Liver (tissue), 9 donors: ENCODE results near the gene ATP13A5. TPM values are rescaled to one million over a fixed set of nuclear protein-coding genes. Genes with fewer than 3 reads are reported as not detected.

Experiments used
- DNase-seq: peaks from one replicate; pipeline ENCODE4 v3.0.0-alpha.2; 2017; ENCODE audit warnings: low spot score
- H3K27ac ChIP-seq, 2 donors: one replicate each; pipeline ENCODE4 v1.7.0; 2013; ENCODE audit warnings: inconsistent platforms in 2 of 2, low read length in 2 of 2, control low read depth in 1 of 2, low read depth in 1 of 2, mild to moderate bottlenecking in 1 of 2
- H3K27me3 ChIP-seq, 4 donors: one replicate each; pipeline versions ENCODE4 v1.6.1 to v1.7.0; 2013; ENCODE audit warnings: low read length in 3 of 4, inconsistent platforms in 1 of 4, mild to moderate bottlenecking in 1 of 4, moderate library complexity in 1 of 4; ENCODE audit not compliant: control insufficient read depth in 4 of 4, insufficient read depth in 4 of 4
- H3K36me3 ChIP-seq, 4 donors: one replicate each; pipeline versions ENCODE4 v1.6.1 to v1.7.0; 2013; ENCODE audit warnings: low read length in 3 of 4, mild to moderate bottlenecking in 3 of 4, low read depth in 1 of 4, moderate library complexity in 1 of 4; ENCODE audit not compliant: control insufficient read depth in 4 of 4, insufficient read depth in 3 of 4
- H3K4me1 ChIP-seq, 4 donors: one replicate each; pipeline versions ENCODE4 v1.6.1 to v1.7.0; 2013; ENCODE audit warnings: low read length in 3 of 4, mild to moderate bottlenecking in 3 of 4, moderate library complexity in 1 of 4; ENCODE audit not compliant: control insufficient read depth in 4 of 4, insufficient read depth in 4 of 4
- H3K4me3 ChIP-seq, 3 donors: one replicate each; pipeline versions ENCODE4 v1.6.1 to v1.7.0; 2013; ENCODE audit warnings: low read length in 3 of 3, control low read depth in 1 of 3, low read depth in 1 of 3, mild to moderate bottlenecking in 1 of 3
- H3K9ac ChIP-seq, 2 donors: one replicate each; pipeline ENCODE4 v1.7.0; 2013; ENCODE audit warnings: low read length in 2 of 2, mild to moderate bottlenecking in 2 of 2, moderate library complexity in 2 of 2, control low read depth in 1 of 2, low read depth in 1 of 2
- H3K9me3 ChIP-seq, 4 donors: one replicate each; pipeline versions ENCODE4 v1.6.1 to v1.7.0; 2013; ENCODE audit warnings: low read length in 3 of 4; ENCODE audit not compliant: control insufficient read depth in 4 of 4
- FOXA1 ChIP-seq: IDR thresholded peaks from 2 replicates; pipeline ENCODE4 v1.6.1; 2016; ENCODE audit warnings: antibody characterized with exemption
- FOXA2 ChIP-seq: IDR thresholded peaks from 2 replicates; pipeline ENCODE4 v1.6.1; 2016; ENCODE audit warnings: antibody characterized with exemption
- HNF4A ChIP-seq, 2 donors: conservative IDR thresholded peaks; 2 replicates each; pipeline ENCODE4 v1.6.1; 2016; ENCODE audit warnings: antibody characterized with exemption in 2 of 2, mild to moderate bottlenecking in 2 of 2
- JUND ChIP-seq, 2 donors: IDR thresholded peaks; 2 replicates each; pipeline ENCODE4 v1.6.1; 2016; ENCODE audit warnings: antibody characterized with exemption in 2 of 2
- REST ChIP-seq: IDR thresholded peaks from 2 replicates; pipeline ENCODE4 v1.6.1; 2016; ENCODE audit warnings: antibody characterized with exemption, mild to moderate bottlenecking
- RXRA ChIP-seq, 2 donors: IDR thresholded peaks; 2 replicates each; pipeline ENCODE4 v1.6.1; 2017 to 2018; ENCODE audit warnings: antibody characterized with exemption in 2 of 2, mild to moderate bottlenecking in 1 of 2
- SP1 ChIP-seq: IDR thresholded peaks from 2 replicates; pipeline ENCODE4 v1.6.1; 2018; ENCODE audit warnings: antibody characterized with exemption, mild to moderate bottlenecking
- YY1 ChIP-seq: IDR thresholded peaks from 2 replicates; pipeline ENCODE4 v1.6.1; 2016; ENCODE audit warnings: antibody characterized with exemption, mild to moderate bottlenecking
- WGBS: extraction: QIAGEN DNeasy Blood & Tissue Kit; methylation state at CpG from one replicate; pipeline ENCODE4 v1.1.7; 2013; 5-methylcytosine and 5-hydroxymethylcytosine counted together
- polyA plus RNA-seq, 2 donors: library from polyadenylated mRNA; stranded (reverse) in 1 of 2; unstranded in 1 of 2; fragments of 200-250 nt in 1 of 2; fragments of >200 nt in 1 of 2; fragmentation: Nextera tagmentation in 1 of 2; extraction: Ambion mirVana in 1 of 2; gene quantifications; one replicate each; pipeline versions ENCODE4 v1.2.1 to v1.2.3, GENCODE V29; 2013 to 2015
- total RNA-seq, 2 donors: library from RNA; depleted of rRNA; stranded (reverse); fragments of >200 nt; gene quantifications; one replicate each; pipeline ENCODE4 v1.2.3, GENCODE V29; 2014
- TF ChIP-seq, protein P1 (sequence below): IDR thresholded peaks from 2 replicates; pipeline ENCODE4 v1.6.1; 2016; ENCODE audit warnings: antibody characterized with exemption
- TF ChIP-seq, protein P2 (sequence below): IDR thresholded peaks from 2 replicates; pipeline ENCODE4 v1.6.1; 2016; ENCODE audit warnings: antibody characterized with exemption
- TF ChIP-seq, protein P3 (sequence below): fragments of 150-350 bp; IDR thresholded peaks from 2 replicates; pipeline ENCODE4 v1.5.1; 2017; ENCODE audit warnings: improper control_type of control experiment, low read depth, low read length; ENCODE audit not compliant: missing input control
- donor health status: healthy.
- donor health status: healthy.
- donor health status: healthy.
- donor health status: healthy.
- donor health status: healthy.

Gene ATP13A5
- total and polyA plus RNA-seq, 4 donors: 0.21 TPM; not detected in 3

DNA sequence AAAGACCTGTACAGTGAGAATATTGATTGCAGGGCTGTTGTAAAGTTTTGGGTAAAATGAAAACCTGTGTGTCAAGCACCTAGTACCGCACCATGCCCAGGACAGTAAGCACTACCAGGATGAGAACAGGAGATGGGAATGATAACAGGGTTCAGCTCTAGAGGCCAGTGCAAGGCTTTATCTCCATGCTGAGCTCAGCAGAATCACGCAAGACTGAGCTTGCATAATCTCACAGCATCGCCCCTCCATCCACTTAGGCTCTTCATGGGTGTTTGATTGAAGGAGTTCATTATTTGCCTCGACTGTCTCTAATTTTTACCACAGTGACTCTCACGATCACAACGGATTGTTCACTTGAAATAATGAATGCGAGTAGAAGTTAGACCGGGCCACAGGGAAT lies 2.9 kb downstream of the ATP13A5 start (continued):
- no peak for TF ChIP-seq REST

- Histone ChIP-seq H3K4me3 (no peak overlapping the region), H3K9me3 (no peaks in the 10 kb centered on the region), H3K36me3 (no peaks in the 10 kb centered on the region), H3K27ac (no peak overlapping the region), H3K27me3 (peaks cover 0 to 3% (median 0%) of the 10 kb centered on the region in 4 donors), H3K4me1 (no peaks in the 10 kb centered on the region), H3K9ac (no peak overlapping the region)
- TF ChIP-seq REST (no peak), SP1 (no peak)
- no peak for DNase-seq
These were observed 5.8 kb downstream of the ATP13A5 start for GRCh38 chr3:193372783-193373182.

GRCh38 chr3:193367868-193368267 lies 10.7 kb downstream of the ATP13A5 start:
- Histone ChIP-seq H3K36me3 (no peaks in the 10 kb centered on the region), H3K9me3 (no peaks in the 10 kb centered on the region), H3K4me1 (no peaks in the 10 kb centered on the region), H3K27me3 (peaks cover 0 to 9% (median 0%) of the 10 kb centered on the region in 4 donors), H3K4me3 (no peak overlapping the region), H3K9ac (no peak overlapping the region), H3K27ac (no peak overlapping the region)
- TF ChIP-seq, protein P1, sequence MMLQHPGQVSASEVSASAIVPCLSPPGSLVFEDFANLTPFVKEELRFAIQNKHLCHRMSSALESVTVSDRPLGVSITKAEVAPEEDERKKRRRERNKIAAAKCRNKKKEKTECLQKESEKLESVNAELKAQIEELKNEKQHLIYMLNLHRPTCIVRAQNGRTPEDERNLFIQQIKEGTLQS: no peak
- TF ChIP-seq HNF4A (conservative IDR thresholded peaks at IDR 0.05) (no peak), FOXA2 (no peak)
- 43% methylated on average over 1 of the region's 1 CpG for WGBS
- DNase-seq: no peak

GRCh38 chr3:193357291-193357690 lies 21.3 kb downstream of the ATP13A5 start:
- peaks cover 0 to 4% (median 0%) of the 10 kb centered on the region in 4 donors for H3K27me3 ChIP-seq
- no peaks in the 10 kb centered on the region for H3K9me3 ChIP-seq
- WGBS: 74% methylated on average over 3 of the region's 3 CpGs
- TF ChIP-seq YY1 (no peak), RXRA (IDR thresholded peaks at IDR 0.05) (no peak), JUND (IDR thresholded peaks at IDR 0.05) (no peak), HNF4A (conservative IDR thresholded peaks at IDR 0.05) (no peak), FOXA1 (no peak), REST (no peak)
- TF ChIP-seq, protein P2, sequence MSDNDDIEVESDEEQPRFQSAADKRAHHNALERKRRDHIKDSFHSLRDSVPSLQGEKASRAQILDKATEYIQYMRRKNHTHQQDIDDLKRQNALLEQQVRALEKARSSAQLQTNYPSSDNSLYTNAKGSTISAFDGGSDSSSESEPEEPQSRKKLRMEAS: no peak
- TF ChIP-seq, protein P3, sequence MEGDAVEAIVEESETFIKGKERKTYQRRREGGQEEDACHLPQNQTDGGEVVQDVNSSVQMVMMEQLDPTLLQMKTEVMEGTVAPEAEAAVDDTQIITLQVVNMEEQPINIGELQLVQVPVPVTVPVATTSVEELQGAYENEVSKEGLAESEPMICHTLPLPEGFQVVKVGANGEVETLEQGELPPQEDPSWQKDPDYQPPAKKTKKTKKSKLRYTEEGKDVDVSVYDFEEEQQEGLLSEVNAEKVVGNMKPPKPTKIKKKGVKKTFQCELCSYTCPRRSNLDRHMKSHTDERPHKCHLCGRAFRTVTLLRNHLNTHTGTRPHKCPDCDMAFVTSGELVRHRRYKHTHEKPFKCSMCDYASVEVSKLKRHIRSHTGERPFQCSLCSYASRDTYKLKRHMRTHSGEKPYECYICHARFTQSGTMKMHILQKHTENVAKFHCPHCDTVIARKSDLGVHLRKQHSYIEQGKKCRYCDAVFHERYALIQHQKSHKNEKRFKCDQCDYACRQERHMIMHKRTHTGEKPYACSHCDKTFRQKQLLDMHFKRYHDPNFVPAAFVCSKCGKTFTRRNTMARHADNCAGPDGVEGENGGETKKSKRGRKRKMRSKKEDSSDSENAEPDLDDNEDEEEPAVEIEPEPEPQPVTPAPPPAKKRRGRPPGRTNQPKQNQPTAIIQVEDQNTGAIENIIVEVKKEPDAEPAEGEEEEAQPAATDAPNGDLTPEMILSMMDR: no peak

More at GRCh38 chr3:193357291-193357690, 21.3 kb downstream of the ATP13A5 start:
- H3K27ac ChIP-seq: no peak overlapping the region
- no peak for DNase-seq
- H3K9ac ChIP-seq: no peak overlapping the region
- H3K4me1 ChIP-seq: no peaks in the 10 kb centered on the region
- H3K36me3 ChIP-seq: no peaks in the 10 kb centered on the region
- no peak overlapping the region for H3K4me3 ChIP-seq
